Breast epithelium (tissue), 4 donors: Measurements from ENCODE around the gene GNB3. TPM values are rescaled to one million over a fixed set of nuclear protein-coding genes. Genes with fewer than 3 reads are reported as not detected.
A peak's percentile ranks its signal among the peaks of the same experiment; 100 is the strongest.

Experiments used
- DNase-seq, 2 donors: peaks; one replicate each; pipeline ENCODE4 v3.0.0-alpha.2; 2019; ENCODE audit warnings: low spot score in 2 of 2
- H3K27ac ChIP-seq, 2 donors: fragments of 200-600 bp; sonication (generic) in 1 of 2; one replicate each; pipeline ENCODE4 v1.5.1; 2016 to 2019; ENCODE audit warnings: mild to moderate bottlenecking in 1 of 2
- H3K27me3 ChIP-seq, 2 donors: fragments of 200-600 bp; sonication (generic) in 1 of 2; one replicate each; pipeline versions ENCODE4 v1.5.1 to v1.6.0; 2017 to 2019; ENCODE audit warnings: control low read depth in 1 of 2, mild to moderate bottlenecking in 1 of 2
- H3K36me3 ChIP-seq: fragments of 200-600 bp; one replicate; pipeline ENCODE4 v1.5.1; 2019
- H3K4me1 ChIP-seq, 2 donors: fragments of 200-600 bp; sonication (generic); one replicate each; pipeline ENCODE4 v1.5.1; 2016 to 2019; ENCODE audit warnings: control low read depth in 1 of 2
- H3K4me3 ChIP-seq, 3 donors: fragments of 200-600 bp; sonication (generic); 1 replicate in 2 of 3; 2 replicates in 1 of 3; pipeline ENCODE4 v1.5.1; 2016 to 2019; ENCODE audit warnings: mild to moderate bottlenecking in 3 of 3, moderate library complexity in 2 of 3
- H3K9me3 ChIP-seq, 2 donors: fragments of 200-600 bp; sonication (generic) in 1 of 2; one replicate each; pipeline ENCODE4 v1.5.1; 2016 to 2019; ENCODE audit warnings: control low read depth in 1 of 2
- POLR2A ChIP-seq: fragments of 450-650 bp; IDR thresholded peaks from one replicate; pipeline ENCODE4 v1.6.1; 2016; ENCODE audit warnings: antibody characterized with exemption, mild to moderate bottlenecking, moderate library complexity
- POLR2AphosphoS5 ChIP-seq, 3 donors: sonication (generic); formaldehyde crosslinking; IDR thresholded peaks; one replicate each; pipeline ENCODE4 v1.6.1; 2017; ENCODE audit warnings: antibody characterized with exemption in 3 of 3
- intact Hi-C: fragments of 100-400 bp; cut with DNase I; formaldehyde crosslinking; loops from one replicate; pipeline ENCODE4 v1.15.1; 2023; ENCODE audit warnings: low total_unique reads
- total RNA-seq, 3 donors: library from RNA; depleted of rRNA; stranded (reverse); fragments of >200 nt; gene quantifications; one replicate each; pipeline ENCODE4 v1.1.0, GENCODE V29; 2016
- TF ChIP-seq, protein P1 (sequence below), 3 donors: fragments of 450-650 bp; IDR thresholded peaks; one replicate each; pipeline ENCODE4 v1.5.1; 2016 to 2017; ENCODE audit warnings: antibody characterized with exemption in 3 of 3, mild to moderate bottlenecking in 3 of 3, moderate library complexity in 3 of 3

Gene GNB3
- total RNA-seq, 3 donors from 2014 or later = 0.80 to 3.3 (median 2.2) TPM

DNA sequence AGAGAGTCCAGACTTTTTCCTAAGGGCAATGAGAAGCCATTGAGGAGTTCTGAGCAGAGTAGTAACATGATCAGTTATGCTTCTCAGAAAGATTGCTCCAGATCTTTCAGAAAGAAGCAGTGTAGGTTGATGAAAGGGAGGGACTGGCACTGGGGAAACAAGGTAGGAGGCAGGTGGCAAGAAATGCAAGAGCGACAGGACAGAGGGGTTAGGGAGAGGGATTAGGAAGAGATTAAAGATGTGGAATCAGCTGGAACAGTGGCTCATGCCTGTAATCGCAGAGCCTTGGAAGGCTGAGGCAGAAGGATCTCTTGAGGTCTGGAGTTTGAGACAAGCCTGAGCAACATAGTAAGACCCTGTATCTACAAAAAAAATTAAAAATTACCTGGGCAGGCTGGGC is 7.0 kb downstream of the GNB3 start:
- H3K36me3 ChIP-seq = no peaks in the 10 kb centered on the region
- DNase-seq = no peak
- H3K9me3 ChIP-seq = no peaks in the 10 kb centered on the region
- TF ChIP-seq, protein P1, sequence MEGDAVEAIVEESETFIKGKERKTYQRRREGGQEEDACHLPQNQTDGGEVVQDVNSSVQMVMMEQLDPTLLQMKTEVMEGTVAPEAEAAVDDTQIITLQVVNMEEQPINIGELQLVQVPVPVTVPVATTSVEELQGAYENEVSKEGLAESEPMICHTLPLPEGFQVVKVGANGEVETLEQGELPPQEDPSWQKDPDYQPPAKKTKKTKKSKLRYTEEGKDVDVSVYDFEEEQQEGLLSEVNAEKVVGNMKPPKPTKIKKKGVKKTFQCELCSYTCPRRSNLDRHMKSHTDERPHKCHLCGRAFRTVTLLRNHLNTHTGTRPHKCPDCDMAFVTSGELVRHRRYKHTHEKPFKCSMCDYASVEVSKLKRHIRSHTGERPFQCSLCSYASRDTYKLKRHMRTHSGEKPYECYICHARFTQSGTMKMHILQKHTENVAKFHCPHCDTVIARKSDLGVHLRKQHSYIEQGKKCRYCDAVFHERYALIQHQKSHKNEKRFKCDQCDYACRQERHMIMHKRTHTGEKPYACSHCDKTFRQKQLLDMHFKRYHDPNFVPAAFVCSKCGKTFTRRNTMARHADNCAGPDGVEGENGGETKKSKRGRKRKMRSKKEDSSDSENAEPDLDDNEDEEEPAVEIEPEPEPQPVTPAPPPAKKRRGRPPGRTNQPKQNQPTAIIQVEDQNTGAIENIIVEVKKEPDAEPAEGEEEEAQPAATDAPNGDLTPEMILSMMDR (IDR thresholded peaks at IDR 0.05) = no peak
- no peak for TF ChIP-seq POLR2A
- TF ChIP-seq POLR2AphosphoS5 (IDR thresholded peaks at IDR 0.05) = no peak
- H3K4me3 ChIP-seq = no peak overlapping the region
- H3K4me1 ChIP-seq = no peaks in the 10 kb centered on the region
- no peak overlapping the region for H3K27ac ChIP-seq
- intact Hi-C loops = no loop called here
- no peaks in the 10 kb centered on the region for H3K27me3 ChIP-seq

DNA sequence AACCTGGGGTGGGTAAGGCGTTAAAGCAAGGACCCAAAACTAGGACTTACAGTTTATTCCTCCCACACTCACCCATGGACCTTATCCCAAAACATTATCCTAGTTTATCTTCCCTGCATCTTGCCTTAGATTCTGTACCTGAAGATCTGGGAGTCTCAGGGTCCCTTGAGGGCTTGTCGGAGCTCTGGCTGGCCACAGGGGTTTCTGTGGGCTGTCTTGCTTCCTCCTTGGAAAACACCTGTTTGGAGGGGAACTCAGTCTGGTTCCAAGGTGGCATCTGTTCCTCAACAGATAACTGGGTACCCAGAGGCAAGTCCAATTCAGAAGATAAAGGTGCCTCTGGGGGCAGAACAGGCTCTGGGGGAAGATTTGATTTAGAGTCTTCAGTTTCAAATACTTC is 8.7 kb downstream of the GNB3 start:
- H3K36me3 ChIP-seq = no peaks in the 10 kb centered on the region
- TF ChIP-seq, protein P1 (IDR thresholded peaks at IDR 0.05) = no peak
- no peak for TF ChIP-seq POLR2A
- no peak for TF ChIP-seq POLR2AphosphoS5 (IDR thresholded peaks at IDR 0.05)
- no peak overlapping the region for H3K27ac ChIP-seq
- intact Hi-C loops = no loop called here
- DNase-seq = no peak
- H3K4me3 ChIP-seq = no peak overlapping the region
- H3K27me3 ChIP-seq = no peaks in the 10 kb centered on the region
- no peaks in the 10 kb centered on the region for H3K9me3 ChIP-seq
- peaks cover 4 to 6% of the 10 kb centered on the region in 2 donors for H3K4me1 ChIP-seq

DNA sequence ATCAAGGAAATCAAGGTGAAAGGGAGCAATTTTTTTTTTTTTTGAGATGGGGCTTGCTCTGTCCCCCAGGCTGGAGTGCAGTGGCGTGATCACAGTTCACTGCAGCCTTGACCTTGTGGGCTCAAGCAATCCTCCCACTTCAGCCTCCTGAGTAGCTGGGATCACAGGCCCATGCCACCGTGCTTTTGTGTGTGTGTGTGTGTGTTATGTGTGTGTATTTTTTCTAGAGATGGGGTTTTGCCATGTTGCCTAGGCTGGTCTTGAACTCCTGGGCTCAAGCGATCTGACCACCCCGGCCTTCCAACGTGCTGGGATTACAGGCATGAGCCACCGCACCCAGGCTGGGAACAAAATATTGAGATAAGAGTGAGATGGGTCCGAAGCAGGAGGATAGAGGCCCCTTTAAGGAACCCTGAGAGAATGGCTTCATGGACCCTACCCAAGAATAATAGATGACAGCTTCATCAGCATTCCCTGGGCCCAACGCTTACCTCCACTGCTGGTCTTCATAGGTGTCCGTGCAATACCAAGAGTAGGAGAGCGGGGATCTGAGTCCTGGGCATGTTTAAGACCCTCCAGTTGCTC is 9.3 kb downstream of the GNB3 start:
- no peak overlapping the region for H3K27ac ChIP-seq
- no peaks in the 10 kb centered on the region for H3K36me3 ChIP-seq
- H3K9me3 ChIP-seq = no peaks in the 10 kb centered on the region
- no peaks in the 10 kb centered on the region for H3K27me3 ChIP-seq
- intact Hi-C loops = no loop called here
- H3K4me1 ChIP-seq = peaks cover 4 to 6% of the 10 kb centered on the region in 2 donors
- DNase-seq = no peak
- TF ChIP-seq, protein P1 (IDR thresholded peaks at IDR 0.05) = no peak
- TF ChIP-seq POLR2A (no peak), POLR2AphosphoS5 (IDR thresholded peaks at IDR 0.05) (no peak)
- no peak overlapping the region for H3K4me3 ChIP-seq

DNA sequence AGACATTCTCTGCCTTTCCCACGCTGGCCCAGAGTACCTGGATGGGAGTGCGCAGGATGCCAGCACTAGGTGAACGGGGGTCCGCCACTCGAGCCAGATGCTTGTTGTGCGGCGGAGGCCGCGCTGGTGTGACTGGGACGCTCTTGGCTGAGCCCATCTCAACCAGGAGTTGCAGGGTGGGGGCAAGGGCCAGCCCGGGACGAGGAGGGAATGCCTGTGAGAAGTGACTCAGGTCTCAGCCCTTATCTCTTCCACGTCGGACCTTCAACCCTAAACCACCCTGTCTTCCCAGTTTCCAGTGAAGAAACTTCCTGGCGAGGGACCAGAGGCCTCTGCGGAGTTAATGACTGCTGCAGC is 10.0 kb downstream of the GNB3 start:
- H3K4me1 ChIP-seq = peaks cover 4 to 6% of the 10 kb centered on the region in 2 donors
- intact Hi-C loops = no loop called here
- no peaks in the 10 kb centered on the region for H3K27me3 ChIP-seq
- peak overlapping the region in 1 of 2 donors; percentile 94 for H3K27ac ChIP-seq
- no peaks in the 10 kb centered on the region for H3K9me3 ChIP-seq
- peak overlapping the region in 2 of 3 donors; percentile 74 to 80 for H3K4me3 ChIP-seq
- no peaks in the 10 kb centered on the region for H3K36me3 ChIP-seq
- DNase-seq = no peak
- TF ChIP-seq, protein P1 (IDR thresholded peaks at IDR 0.05) = no peak
- TF ChIP-seq POLR2A = no peak
- no peak for TF ChIP-seq POLR2AphosphoS5 (IDR thresholded peaks at IDR 0.05)

DNA sequence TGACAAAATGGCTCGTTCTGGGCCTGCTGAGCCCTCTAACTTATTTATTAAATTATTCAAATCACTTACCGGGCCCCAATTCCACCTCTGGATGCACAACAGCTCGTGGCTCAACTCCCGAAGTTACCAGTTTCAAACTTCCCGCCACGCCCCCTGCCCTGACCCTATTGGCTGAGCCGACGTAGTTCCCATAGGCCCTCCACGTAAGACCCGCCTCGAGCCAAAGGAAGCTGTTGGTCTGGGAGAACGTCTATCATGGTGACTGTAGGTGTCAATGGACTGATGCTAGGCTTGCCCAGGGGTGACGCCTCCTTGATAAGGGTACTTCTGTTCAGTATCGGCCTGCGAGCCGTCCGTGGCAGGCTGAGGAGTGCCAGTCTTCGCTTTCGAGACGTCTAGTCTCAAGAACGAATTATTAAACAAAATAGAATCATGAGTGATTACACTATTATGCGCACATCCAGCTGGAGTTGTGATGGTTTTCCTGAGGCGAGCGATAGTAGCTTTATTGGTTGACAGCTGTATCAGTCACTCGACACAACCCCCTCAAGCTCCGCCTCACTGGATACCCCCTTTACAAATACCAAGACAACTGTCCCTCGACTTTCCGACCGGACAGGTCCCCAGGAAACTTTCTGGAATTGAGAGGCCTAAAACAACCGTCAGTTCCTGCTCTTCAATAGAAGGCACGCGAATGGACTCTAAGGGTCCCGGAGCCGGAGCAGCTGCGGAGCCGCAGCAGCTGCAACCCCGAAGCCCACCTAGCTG is 10.6 kb downstream of the GNB3 start, which contains the start of gene CDCA3:
Gene CDCA3, minus strand, starts transcription at position 134 of the 768 bp plus-strand sequence. CDS start 334 bp downstream, outside the sequence.
- H3K9me3 ChIP-seq = no peaks in the 10 kb centered on the region
- no peaks in the 10 kb centered on the region for H3K27me3 ChIP-seq
- intact Hi-C loops = no loop called here
- TF ChIP-seq, protein P1 (IDR thresholded peaks at IDR 0.05) = no peak
- TF ChIP-seq POLR2AphosphoS5 (IDR thresholded peaks at IDR 0.05) (peak; percentile 82 to 87 (median 85)), POLR2A (peak; percentile 24)
- DNase-seq = peak; percentile 92 to 97
- H3K36me3 ChIP-seq = no peaks in the 10 kb centered on the region
- H3K27ac ChIP-seq = peak within 1 kb of the TSS; percentile 93 to 94
- peaks cover 4 to 6% of the 10 kb centered on the region in 2 donors for H3K4me1 ChIP-seq
- peak within 1 kb of the TSS; percentile 74 to 80 (median 75) for H3K4me3 ChIP-seq
